AG04449 (cell line): Measurements from ENCODE around the gene THADA.

Experiments used
- CTCF ChIA-PET: fragments of 350-600 bp; formaldehyde crosslinking; extraction: SDS; loops from one replicate; lab custom pipeline; 2021; ENCODE audit warnings: antibody characterized with exemption; lab: Yijun Ruan, JAX
- POLR2A ChIA-PET: fragments of 400-600, 350-600 bp; formaldehyde crosslinking; extraction: SDS; loops from one replicate; lab custom pipeline; 2020; ENCODE audit warnings: antibody characterized with exemption, inconsistent platforms; lab: Yijun Ruan, JAX
- DNase-seq: peaks from one replicate; pipeline ENCODE4 v3.0.0-alpha.2; 2010; ENCODE audit warnings: low read depth, low spot score
- H3K4me3 ChIP-seq: 2 replicates; pipeline ENCODE4 v1.5.1; 2011; ENCODE audit warnings: low read depth, mild to moderate bottlenecking, control low read depth, low read length
- CTCF ChIP-seq: IDR thresholded peaks from one replicate; pipeline ENCODE4 v1.5.1; 2011; ENCODE audit warnings: mild to moderate bottlenecking, moderate library complexity, low read length, control low read depth, inconsistent platforms; ENCODE audit not compliant: insufficient read depth; ENCODE audit errors: missing control alignments

THADA gene

GRCh38 chr2:43408407-43409160 is 187.3 kb downstream of the THADA start:
- CTCF ChIA-PET: no interaction called here
- TF ChIP-seq CTCF: no peak

GRCh38 chr2:43407935-43408334 is 187.9 kb downstream of the THADA start:
- peak; percentile 36 for DNase-seq
- TF ChIP-seq CTCF: no peak
- POLR2A ChIA-PET: no interaction called here
- CTCF ChIA-PET: no interaction called here
- no peak overlapping the region for H3K4me3 ChIP-seq

More at GRCh38 chr2:43408407-43409160, 187.3 kb downstream of the THADA start:
- DNase-seq: no peak
- H3K4me3 ChIP-seq: no peak overlapping the region
- POLR2A ChIA-PET: no interaction called here

GRCh38 chr2:43406651-43407279 is 189.1 kb downstream of the THADA start:
- CTCF ChIA-PET: interaction anchor here (1.4 kb wide), 2 partner anchors 9 to 134 kb away, joined by 3 to 4 read pairs; no protein-coding TSS in a partner anchor
- no peak overlapping the region for H3K4me3 ChIP-seq
- DNase-seq: no peak
- TF ChIP-seq CTCF: no peak
- POLR2A ChIA-PET: no interaction called here

- ChIA-PET POLR2A (no interaction called here), CTCF (interaction anchor here (1.4 kb wide), 2 partner anchors 10 to 135 kb away, joined by 3 to 4 read pairs; no protein-coding TSS in a partner anchor)
- no peak overlapping the region for H3K4me3 ChIP-seq
- TF ChIP-seq CTCF: no peak
- no peak for DNase-seq
Observed at GRCh38 chr2:43405829-43406228, 190.0 kb downstream of the THADA start.

- DNase-seq: no peak
- ChIA-PET CTCF (interaction anchor here (1.0 kb wide), 1 partner anchor 77 kb away, joined by 4 read pairs; no protein-coding TSS in a partner anchor), POLR2A (interaction anchor here (0.5 kb wide), 1 partner anchor 592 kb away, joined by 3 read pairs; no protein-coding TSS in a partner anchor)
- no peak for TF ChIP-seq CTCF
- H3K4me3 ChIP-seq: no peak overlapping the region
Observed at GRCh38 chr2:43402452-43402937, 193.3 kb downstream of the THADA start.

- TF ChIP-seq CTCF: no peak
- POLR2A ChIA-PET: no interaction called here
- H3K4me3 ChIP-seq: no peak overlapping the region
- CTCF ChIA-PET: interaction anchor here (1.0 to 1.1 kb wide), 2 partner anchors 77 to 83 kb away, joined by 4 read pairs; no protein-coding TSS in a partner anchor
- no peak for DNase-seq
Observed at GRCh38 chr2:43402002-43402401, 193.8 kb downstream of the THADA start.
